HG02678 (cell line): ENCODE results near the gene RSPO3.

Source experiments
- ATAC-seq: cut with Tn5 transposase; IDR thresholded peaks from one replicate; pipeline ENCODE4 v1.9.1; 2021; ENCODE audit warnings: mild to moderate bottlenecking, moderate library complexity; ENCODE audit not compliant: unreplicated experiment

RSPO3 gene

DNA sequence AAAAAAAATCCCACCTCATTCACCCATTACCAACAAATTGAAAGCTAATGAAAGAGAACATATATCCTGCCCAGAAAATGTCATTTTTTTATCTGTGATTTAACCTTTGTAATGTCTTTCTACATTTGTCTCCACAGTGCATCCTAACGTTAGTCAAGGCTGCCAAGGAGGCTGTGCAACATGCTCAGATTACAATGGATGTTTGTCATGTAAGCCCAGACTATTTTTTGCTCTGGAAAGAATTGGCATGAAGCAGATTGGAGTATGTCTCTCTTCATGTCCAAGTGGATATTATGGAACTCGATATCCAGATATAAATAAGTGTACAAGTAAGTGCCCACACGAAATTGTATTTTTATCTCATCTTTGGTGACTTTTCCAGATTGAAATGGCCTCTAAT is 30.0 kb downstream of the RSPO3 start:
- no peak for ATAC-seq

DNA sequence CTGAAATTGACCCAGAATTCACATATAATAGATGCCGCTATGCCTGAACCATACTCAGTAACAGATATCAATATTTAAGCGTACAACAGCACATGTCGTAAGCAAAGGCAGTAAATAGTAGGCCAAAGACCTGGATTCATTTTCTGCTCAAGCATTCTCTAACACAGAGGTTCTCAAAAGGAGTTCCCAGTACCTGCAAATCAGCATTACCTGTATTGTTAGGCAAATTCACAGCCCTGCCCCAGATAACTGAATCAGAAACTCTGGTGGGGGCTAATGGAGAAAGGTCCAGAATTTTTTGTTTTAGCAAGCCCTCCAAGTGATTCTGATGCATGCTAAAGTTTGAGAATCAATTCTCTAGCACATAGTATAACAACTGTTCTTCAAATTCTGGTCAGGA is 36.0 kb downstream of the RSPO3 start:
- ATAC-seq = no peak

DNA sequence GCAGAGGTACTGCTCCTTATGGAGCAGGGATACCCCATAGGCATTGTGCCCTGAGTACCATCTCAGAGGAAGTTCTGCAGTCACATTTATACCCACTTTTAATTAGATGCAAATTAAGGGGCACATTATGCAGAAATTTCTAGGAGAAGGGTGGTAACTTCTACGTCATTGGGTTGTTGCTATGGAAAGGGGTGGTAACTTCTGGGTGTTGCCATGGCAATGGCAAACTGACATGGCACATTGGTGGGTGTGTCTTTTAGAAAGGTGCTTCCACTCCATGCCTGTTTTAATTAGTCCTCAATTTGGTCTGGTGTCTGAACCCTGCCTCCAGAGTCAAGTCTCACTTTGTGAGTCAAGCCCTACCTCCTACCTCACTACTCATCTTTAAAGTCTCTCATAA is 42.0 kb downstream of the RSPO3 start:
- ATAC-seq = no peak

DNA sequence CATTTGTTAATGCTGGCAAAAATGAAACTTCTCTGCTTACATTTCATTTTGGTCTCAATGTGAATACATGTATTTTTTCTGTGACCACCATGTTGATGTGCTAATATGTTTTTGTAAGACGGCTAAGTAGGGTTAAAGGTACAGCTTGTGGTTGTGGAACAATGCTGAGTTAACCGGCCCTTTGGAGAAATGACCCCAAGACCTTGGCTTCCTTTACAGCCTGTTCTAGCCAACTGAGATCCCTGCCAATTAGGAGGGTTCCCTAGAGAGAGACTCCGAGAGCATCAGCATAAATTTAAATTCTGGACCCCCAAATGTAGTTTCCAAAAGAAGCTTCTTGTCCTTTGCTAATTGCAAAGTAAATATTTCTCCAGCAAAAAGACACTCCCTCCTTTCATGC is 44.4 kb downstream of the RSPO3 start:
- no peak for ATAC-seq

DNA sequence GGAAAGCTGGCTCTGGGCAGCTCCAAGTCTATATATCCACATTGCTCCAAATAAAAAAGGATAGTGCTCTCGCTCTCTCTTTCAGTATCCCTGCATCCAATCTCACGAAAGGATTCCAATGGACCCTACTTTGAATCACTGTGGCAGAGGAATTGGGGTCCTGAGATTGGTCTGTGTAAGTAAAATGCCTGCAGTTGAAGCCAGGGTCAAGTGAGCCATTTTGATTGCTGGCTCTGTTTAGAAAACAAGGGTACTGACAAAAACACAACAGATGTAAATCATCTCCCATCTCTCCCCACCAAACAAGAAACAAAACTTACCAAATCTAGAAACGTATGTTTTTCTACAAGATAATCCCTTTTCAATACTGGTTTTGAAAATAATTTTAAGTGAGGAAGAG is 45.6 kb downstream of the RSPO3 start:
- ATAC-seq = no peak

DNA sequence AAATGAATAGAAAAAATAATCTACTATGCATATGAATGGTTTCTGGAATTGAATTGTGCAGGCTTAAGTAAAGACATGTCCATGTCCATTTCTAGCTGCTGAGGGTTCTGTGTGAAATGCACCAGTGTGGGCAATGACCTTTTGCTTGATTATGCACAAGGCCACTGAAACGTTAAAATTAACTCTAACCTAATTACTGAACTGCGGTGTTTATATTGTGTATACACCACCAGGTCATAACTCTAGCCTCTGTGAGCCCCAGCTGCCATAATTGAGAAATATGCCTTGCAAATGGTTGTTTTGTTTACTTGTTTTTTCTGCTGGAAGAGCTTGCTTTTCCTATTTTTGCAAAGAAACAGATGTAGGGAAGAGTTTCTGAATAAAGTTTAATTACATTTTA is 46.1 kb downstream of the RSPO3 start:
- ATAC-seq = no peak

DNA sequence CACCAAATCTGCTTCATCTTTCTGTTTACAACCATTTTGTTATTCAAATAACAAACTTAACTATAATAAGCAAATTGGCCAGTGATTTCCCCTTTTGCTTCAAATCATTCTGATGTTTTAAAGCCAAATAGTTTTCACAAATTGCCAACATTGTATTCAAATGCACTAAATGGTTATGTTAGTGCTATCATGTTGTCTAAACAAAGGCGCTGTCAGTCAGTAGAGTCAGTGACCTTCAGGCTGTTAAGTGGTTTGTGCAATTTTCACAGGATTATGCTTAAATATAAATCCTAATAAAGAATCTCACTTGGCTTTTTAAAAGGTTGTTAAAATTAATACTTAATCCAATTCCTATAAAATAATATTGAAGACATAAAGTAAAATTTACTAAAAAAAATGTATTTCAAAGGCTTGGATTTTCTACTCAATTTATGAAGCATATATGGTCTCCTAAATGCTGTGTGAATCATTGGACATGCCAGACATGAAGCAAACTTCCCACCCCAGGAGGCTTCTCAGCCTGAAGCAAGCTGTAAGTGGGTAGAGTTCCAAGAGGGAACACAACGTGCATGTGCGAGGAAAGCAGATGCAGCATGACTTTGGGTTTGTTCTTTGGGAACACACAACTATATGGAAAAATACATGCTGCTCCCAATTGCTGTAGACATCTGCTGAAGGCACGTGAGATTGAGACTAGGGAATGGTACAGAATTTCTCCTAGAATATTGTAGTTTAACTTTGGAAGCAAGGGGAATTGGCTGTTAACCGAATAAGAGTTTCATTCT is 54.9 kb downstream of the RSPO3 start:
- ATAC-seq = no peak

DNA sequence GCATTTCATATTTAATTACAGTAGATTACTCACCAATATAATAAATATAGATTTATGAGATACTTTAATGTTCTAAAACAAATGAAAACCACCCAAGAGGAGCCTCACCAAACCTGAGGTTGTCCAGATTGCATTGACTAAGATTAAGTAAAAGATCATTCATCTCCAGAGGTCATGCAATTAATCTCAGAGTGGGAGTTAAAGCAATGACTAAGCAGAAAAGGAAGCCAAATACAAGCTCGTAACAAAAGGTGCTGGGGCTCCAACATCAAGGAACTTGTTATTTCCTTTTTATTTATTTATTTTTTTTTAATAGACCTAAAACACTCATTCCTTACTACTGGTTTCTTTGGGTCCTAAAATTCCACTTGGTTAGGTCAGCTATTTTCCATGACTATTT is 57.7 kb downstream of the RSPO3 start:
- no peak for ATAC-seq

DNA sequence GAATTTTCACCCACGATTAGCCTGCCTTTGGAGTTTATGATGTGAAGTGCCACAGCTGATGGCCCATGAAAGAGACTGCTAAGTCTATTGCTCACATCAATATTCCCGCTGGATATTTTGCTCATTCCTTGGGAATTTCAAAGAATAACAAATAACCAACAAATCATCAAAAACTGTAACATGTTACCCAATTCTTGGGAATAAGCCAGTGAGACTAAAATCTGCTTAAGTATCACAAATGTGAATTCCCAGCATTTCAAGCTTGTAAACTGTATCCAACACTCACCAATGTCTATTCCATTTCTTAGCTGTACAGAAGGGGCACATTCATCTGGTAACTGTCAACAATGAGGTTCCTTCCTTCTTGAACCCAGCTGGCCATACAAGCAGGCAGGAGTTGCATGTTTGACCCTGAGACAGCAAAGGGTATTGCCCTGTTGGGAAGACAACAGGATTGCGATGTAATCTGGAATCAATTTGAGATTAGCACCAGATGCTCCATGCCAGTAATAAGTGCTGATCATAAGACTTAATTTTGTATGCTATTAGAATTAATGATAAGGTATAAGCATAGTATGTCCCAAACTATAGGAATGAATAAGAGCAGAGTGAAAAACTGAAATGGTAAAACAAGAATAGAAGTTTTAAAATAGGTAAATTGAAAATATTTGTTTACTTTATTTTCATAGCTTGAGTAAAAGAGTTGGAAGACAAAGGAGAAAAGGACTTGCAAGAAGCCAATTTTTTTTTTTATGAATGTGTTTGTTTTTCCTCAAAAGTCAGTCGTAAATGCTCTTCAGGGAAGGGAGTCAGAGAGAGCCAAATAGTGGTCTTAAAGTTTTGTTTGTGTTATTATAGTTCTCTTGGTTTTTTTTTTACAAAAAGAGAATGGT is 58.8 kb downstream of the RSPO3 start:
- no peak for ATAC-seq

DNA sequence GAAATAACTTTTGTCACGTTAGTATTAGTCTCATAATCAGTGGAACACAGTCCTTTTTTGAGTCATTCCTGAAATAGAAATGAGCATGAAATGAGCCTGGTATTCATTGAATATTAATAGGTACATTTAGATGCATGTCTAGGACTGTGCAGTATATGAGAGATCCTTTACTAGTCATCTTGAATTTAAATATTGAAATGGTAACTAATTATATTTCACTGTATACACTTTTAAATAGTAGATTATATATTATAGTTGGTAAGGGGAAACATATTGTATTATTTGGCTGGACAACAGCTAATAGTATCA is 59.4 kb downstream of the RSPO3 start:
- ATAC-seq = no peak

DNA sequence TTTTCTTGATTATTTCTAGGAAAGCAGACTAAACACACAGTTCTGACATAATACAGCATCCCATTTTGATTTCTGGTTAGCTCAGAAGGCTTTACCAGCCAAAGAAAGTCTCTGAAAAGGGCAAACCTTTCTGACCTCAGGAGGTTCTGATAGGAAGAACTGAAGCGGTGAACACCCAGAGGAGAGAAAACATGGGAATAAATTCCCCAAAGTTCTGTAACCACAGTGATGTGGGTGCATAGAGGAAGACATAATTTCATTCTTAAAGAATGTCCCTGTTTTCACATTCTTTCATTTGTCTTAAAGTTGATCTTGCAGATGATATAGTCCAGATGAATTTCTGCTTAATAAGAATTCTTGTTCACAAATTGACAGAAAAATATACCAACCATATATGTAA is 60.3 kb downstream of the RSPO3 start:
- ATAC-seq = no peak

DNA sequence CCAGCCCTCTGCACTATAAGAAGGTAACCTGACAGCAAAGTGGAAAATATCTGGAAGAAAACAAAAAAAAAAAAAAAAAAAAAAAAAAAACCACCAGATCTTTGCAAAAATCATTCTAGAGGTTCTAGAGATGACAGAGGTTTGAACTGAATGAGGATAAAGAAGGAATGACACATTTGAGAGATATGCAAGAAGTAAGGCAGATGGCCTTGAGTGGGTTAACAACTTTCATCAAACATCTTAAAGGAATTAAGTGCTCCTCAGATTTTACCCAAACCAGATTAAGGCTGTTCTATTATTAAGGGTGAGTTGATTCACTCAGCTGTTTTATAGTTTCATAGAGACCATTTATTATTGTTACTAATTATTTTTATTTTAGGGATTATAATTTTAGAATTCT is 62.0 kb downstream of the RSPO3 start:
- ATAC-seq = no peak

DNA sequence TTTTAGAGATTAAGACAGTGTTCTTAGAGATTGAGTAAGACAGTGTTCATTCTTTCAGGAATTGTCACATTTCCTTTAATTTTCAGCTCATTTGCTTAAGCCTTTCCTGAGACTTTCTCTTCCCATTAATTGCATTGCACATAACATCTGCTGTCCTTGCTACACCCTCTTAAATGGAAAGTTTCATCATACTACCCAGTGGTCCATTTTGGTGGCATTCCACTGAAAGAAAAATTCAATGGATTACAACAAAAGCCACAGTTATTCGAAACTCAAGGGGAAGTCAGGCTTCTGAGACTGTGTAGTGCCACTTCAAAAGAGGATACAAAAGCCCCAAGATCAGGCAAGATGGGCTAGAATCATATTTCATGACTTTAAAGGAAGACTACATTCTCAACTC is 64.0 kb downstream of the RSPO3 start:
- ATAC-seq = no peak

DNA sequence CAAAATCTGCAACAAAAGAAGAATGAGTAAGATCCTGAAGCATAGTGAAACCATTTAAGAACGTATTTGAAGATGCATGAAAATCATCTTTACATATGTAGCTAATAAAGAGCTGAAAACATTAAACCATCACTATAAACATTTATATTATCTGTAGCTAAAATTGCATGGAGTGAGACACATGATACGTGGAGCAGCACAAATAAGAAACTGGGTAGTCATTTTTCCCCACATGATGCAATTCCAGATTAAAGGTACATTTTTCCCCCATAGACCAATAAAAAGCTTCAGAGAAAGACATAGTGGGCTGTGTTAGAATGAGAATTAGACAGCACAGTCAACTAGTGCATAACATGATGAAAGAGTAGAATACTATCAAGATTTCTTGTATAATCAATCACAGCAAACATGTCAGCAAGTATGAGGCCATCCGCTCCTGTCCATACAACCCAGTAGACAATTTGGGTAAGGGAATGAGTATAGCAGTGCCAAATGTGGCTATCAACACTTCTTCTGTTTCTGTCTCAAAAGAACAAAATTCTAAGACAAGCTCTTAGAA is 67.0 kb downstream of the RSPO3 start:
- no peak for ATAC-seq

DNA sequence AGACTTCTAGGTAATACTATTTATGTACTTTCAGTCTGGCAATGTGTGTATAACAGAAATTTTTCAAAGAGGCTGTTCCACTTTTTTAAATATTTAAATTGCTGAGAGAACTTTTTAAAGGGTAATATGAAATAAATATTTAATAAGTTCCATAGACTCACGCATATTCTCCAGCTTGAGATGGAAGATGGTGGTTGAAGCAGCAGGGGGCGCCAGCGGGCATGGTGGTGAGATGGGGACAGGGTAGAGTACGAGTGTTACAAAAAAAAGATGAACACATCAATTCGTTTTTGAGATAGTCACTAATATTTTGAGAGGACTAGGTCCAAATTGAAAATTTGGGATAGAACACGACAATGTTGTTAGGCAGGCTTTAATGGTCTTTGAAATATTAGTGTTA is 68.4 kb downstream of the RSPO3 start:
- ATAC-seq = peak; percentile 67

DNA sequence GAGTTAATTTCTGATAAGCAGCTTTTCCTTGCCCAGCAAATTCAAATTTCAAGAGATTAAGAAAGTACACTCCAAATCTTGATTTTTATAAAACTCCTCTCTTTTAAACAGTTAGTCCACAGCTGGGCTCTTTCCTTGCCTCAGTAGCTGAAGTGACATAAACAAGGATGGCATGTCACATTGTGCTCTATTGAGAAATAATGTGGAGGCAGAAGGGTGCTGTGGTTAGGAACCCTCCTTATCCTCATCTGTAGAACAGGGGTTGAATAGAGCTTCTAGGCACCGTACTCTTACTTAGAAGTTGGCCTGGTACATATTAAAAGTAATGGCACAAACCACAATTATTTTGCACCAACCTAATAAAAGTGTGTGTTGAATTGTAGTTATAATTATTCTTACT is 70.3 kb downstream of the RSPO3 start:
- no peak for ATAC-seq

DNA sequence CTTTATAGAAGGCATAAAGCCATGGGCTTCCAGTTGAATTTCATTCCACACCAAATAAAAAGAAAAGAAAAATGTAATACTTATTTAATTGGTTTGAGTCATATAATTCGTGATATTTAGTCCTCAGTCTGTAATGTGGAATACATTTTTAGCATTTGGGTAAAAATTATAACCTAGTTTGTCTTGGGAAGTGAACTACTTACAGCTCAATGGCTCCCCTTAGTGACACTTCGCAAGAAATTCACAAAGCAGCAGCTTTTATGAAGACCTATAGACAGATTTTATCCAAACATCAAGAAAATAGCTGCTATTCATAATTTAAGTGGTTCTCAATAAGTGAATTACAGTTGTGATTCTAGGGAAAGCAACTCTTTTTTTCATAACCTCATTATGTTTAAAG is 72.1 kb downstream of the RSPO3 start:
- ATAC-seq = no peak

DNA sequence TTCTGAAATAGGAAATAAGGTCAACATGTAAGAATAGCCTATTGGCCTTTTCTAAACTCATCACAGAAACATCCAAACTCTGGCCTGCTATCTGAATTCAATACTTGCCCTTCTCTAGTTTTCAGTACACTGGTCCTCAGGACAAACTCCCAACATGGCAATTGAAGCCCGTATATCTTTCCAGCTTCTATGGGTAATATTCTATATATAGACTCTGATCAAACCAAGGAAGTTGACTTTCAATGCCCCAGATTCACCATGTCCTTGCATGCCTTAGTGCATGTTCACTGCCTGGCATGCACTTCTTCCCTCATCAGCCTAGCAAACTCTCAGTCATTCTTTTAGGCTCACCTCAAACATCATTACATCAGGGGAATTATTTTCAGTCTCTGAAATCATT is 73.2 kb downstream of the RSPO3 start:
- no peak for ATAC-seq

DNA sequence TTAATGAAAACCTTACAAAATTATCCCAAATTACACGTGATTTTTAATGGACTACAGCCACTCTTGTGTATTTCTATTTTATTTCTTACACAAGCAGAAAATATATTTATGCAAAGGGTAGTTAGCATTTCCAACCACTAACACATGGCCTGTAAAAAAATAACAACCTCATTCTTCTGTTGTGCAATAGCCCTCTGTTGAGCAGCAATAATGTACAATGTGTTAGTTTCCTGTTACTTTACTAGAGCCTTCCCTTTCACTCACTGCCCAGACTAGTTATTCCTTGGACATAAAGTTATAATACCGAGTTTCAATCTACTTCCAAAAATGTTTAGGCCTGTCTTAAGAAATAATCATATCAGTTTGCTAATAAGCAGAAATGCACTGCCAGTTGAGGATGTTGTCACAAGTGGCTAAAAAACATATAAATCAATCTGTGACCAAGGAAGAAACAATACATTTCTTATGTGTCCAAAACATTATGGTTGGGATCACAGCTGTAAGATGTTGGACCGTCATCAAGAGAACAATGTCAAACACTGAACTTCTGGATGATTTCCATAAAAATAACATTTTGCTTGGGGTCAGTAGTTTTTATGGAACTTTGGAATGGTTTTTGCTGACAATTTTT is 74.6 kb downstream of the RSPO3 start:
- no peak for ATAC-seq

DNA sequence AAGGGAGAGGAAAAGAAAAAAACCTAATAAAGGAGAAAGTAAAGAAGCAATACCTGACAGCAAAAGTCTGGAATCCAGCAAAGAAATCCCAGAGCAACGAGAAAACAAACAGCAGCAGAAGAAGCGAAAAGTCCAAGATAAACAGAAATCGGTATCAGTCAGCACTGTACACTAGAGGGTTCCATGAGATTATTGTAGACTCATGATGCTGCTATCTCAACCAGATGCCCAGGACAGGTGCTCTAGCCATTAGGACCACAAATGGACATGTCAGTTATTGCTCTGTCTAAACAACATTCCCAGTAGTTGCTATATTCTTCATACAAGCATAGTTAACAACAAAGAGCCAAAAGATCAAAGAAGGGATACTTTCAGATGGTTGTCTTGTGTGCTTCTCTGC is 77.4 kb downstream of the RSPO3 start:
- ATAC-seq = no peak

DNA sequence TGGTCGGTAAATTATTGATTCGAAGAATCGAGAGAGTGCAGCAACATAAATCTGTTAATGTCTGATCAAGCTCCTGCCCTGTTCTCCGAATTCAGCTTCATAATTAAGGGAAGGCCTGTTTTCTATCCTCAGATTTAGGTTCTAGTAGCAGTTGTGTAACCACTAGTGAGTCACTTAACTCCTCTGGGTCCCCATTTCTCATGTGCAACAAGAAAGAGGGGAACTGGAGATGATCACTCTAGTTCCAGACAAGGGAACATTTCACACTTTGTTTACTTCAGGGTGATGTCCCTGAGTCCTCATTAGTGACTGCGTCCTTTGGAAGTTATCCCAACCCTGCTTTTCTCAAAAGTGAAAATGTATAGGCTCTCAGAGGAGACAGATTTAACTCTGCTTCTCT is 80.1 kb downstream of the RSPO3 start:
- ATAC-seq = no peak

DNA sequence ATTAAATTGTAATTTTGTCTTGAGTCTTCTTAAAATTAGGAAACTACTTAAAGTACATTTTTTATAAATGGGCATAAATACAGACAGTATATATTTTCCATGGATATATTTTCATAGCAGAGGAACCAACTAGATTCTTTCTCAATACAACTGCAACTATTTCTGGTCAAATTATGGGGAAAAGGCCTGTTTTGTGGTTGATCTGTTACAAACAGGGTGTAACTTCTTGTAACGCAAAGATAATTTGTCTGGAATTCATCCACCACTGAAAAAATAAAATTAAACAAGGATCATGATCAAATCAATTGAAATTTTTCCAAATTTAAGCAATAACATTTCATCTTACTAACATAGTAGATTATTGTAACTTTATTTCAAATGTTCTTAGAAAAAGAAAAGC is 81.0 kb downstream of the RSPO3 start:
- no peak for ATAC-seq
